Measurements from ENCODE around the gene DENND1A. TPM values are rescaled to one million over a fixed set of nuclear protein-coding genes. Genes with fewer than 3 reads are reported as not detected.

Gene DENND1A
- polyA plus RNA-seq, 2 of the 4 experiments (the other 2 are of a cell fraction) = 15.1 to 21.9 TPM

DNA sequence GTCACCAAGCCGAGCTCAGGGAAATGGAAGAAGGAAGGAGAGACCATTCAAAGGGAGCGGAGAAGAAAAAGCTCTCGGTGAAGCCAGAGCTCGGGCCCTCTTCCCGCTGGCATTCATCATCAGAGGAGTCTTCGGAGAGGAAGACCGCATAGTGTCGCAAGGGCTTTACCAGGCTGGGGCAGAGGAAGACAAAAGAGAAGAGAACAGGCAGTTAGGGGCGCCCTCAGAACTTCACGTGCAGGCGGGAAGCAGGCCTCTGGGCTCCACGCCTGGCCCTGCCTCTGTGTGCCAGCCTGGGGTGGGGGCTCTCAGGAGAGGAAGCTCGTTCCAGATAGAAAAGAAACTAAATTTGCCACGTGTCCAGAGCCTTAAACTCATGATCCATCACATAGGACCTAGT lies 542.2 kb downstream of the DENND1A start:
- 80% methylated on average over 14 of the region's 14 CpGs for WGBS (ENCODE audit: missing lambda C conversion rate)
- TF ChIP-seq, protein P1, sequence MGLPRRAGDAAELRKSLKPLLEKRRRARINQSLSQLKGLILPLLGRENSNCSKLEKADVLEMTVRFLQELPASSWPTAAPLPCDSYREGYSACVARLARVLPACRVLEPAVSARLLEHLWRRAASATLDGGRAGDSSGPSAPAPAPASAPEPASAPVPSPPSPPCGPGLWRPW (IDR thresholded peaks at IDR 0.05) = no peak
- TF ChIP-seq SMC3 (IDR thresholded peaks at IDR 0.05) (no peak), MAFK (IDR thresholded peaks at IDR 0.05; ENCODE audit: partially characterized antibody) (no peak), JUN (IDR thresholded peaks at IDR 0.05) (no peak), RFX5 (IDR thresholded peaks at IDR 0.05) (no peak), EP300 (IDR thresholded peaks at IDR 0.05) (no peak), JUNB (IDR thresholded peaks at IDR 0.05) (no peak), ESRRA (IDR thresholded peaks at IDR 0.05; ENCODE audit: borderline replicate concordance, low read length) (no peak), KDM1A (IDR thresholded peaks at IDR 0.05; ENCODE audit: low read depth) (no peak), NR3C1 (IDR thresholded peaks at IDR 0.05) (no peak), HOXA7 (CRISPR knock-in tag; IDR thresholded peaks at IDR 0.05) (no peak)
- TF ChIP-seq, protein P2, sequence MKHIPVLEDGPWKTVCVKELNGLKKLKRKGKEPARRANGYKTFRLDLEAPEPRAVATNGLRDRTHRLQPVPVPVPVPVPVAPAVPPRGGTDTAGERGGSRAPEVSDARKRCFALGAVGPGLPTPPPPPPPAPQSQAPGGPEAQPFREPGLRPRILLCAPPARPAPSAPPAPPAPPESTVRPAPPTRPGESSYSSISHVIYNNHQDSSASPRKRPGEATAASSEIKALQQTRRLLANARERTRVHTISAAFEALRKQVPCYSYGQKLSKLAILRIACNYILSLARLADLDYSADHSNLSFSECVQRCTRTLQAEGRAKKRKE (CRISPR knock-in tag; IDR thresholded peaks at IDR 0.05; ENCODE audit: low read depth) = no peak
- TF ChIP-seq, protein P3, sequence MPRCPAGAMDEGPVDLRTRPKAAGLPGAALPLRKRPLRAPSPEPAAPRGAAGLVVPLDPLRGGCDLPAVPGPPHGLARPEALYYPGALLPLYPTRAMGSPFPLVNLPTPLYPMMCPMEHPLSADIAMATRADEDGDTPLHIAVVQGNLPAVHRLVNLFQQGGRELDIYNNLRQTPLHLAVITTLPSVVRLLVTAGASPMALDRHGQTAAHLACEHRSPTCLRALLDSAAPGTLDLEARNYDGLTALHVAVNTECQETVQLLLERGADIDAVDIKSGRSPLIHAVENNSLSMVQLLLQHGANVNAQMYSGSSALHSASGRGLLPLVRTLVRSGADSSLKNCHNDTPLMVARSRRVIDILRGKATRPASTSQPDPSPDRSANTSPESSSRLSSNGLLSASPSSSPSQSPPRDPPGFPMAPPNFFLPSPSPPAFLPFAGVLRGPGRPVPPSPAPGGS (IDR thresholded peaks at IDR 0.05) = no peak
- no peak overlapping the region for H3K27ac ChIP-seq
- H3K9me3 ChIP-seq = no peaks in the 10 kb centered on the region
- no peak overlapping the region for H3K4me3 ChIP-seq
- ChIA-PET CTCF (interaction anchor here (0.7 to 12.5 kb wide), 5 partner anchors 10 to 306 kb away, joined by 3 to 130 read pairs (median 21); partner anchors contain the start of gene CRB2), POLR2A (no interaction called here)
- DNase-seq (ENCODE audit: low read depth in 1 of 2, low spot score in 1 of 2) (no peak), FAIRE-seq (no peak), ATAC-seq (no peak)
- no peak overlapping the region for H3K4me2 ChIP-seq
- H3K4me1 ChIP-seq = no peaks in the 10 kb centered on the region

DNA sequence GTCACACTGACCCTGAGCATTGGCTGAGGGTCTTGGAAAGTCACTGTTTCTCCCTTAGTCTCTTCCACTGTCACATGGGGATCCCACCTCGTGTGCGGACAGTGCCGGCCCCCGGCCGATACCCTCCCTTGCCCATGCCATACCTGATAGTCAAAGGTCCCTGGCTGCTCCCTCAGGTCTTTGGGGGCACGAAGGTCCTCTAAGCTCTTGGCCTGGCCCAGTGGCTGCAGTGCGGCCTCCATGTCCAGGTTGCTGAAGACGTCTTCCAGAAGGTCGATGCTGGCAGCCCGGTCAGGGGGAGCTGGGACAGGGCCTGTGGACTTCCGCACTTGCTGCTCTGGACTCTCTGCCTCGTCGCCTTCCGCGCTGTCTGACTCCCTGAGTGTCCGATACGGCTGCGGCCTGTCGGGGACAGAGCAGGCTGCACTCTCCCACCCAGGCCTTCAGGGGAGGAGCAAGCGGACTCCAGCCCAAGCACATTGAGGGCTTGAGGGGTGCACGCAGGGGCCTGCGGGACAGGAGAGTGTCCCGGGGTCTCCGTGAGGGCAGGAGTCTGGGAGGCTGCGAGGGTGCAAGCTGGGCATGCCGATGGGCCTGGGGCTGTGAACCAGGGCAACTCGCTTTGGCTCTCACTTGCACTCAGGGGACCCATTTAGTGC lies 546.3 kb downstream of the DENND1A start:
- Histone ChIP-seq H3K4me1 (no peaks in the 10 kb centered on the region), H3K9me3 (no peaks in the 10 kb centered on the region), H3K4me2 (no peak overlapping the region), H3K4me3 (no peak overlapping the region), H3K27ac (no peak overlapping the region)
- DNase-seq (ENCODE audit: low read depth in 1 of 2, low spot score in 1 of 2) (no peak), ATAC-seq (no peak), FAIRE-seq (no peak)
- ChIA-PET POLR2A (no interaction called here), CTCF (interaction anchor here (1.0 to 12.5 kb wide), 6 partner anchors 8 to 302 kb away, joined by 3 to 130 read pairs (median 24); partner anchors contain the start of gene CRB2)
- TF ChIP-seq RCOR1 (IDR thresholded peaks at IDR 0.05; ENCODE audit: low read depth, low read length) (no peak), RAD21 (conservative IDR thresholded peaks at IDR 0.05 in 1 of 2, IDR thresholded peaks at IDR 0.05 in 1 of 2) (no peak), CEBPB (IDR thresholded peaks at IDR 0.05) (no peak), FOSL2 (IDR thresholded peaks at IDR 0.05) (no peak), FOSL2 (CRISPR knock-in tag; IDR thresholded peaks at IDR 0.05) (no peak), HEYL (CRISPR knock-in tag; IDR thresholded peaks at IDR 0.05) (no peak), RNF2 (IDR thresholded peaks at IDR 0.05; ENCODE audit: borderline replicate concordance, low read depth) (no peak), ZNF302 (CRISPR knock-in tag; IDR thresholded peaks at IDR 0.05) (no peak), EHMT2 (IDR thresholded peaks at IDR 0.05; ENCODE audit: low read depth) (no peak), GATA3 (IDR thresholded peaks at IDR 0.05; ENCODE audit: borderline replicate concordance) (no peak)
- TF ChIP-seq, protein P2 (CRISPR knock-in tag; IDR thresholded peaks at IDR 0.05; ENCODE audit: low read depth) = no peak
- TF ChIP-seq, protein P4, sequence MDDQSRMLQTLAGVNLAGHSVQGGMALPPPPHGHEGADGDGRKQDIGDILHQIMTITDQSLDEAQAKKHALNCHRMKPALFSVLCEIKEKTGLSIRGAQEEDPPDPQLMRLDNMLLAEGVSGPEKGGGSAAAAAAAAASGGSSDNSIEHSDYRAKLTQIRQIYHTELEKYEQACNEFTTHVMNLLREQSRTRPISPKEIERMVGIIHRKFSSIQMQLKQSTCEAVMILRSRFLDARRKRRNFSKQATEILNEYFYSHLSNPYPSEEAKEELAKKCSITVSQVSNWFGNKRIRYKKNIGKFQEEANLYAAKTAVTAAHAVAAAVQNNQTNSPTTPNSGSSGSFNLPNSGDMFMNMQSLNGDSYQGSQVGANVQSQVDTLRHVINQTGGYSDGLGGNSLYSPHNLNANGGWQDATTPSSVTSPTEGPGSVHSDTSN (IDR thresholded peaks at IDR 0.05) = no peak
- TF ChIP-seq, protein P3 (IDR thresholded peaks at IDR 0.05) = no peak
- WGBS (ENCODE audit: missing lambda C conversion rate) = 91% methylated on average over 16 of the region's 27 CpGs
